H9 (cell line): ENCODE results near the gene PPARG. TPM values are rescaled to one million over a fixed set of nuclear protein-coding genes. Genes with fewer than 3 reads are reported as not detected.

ENCODE experiments used
- DNase-seq: peaks from one replicate; pipeline ENCODE4 v3.0.0-alpha.2; 2017
- H2AFZ ChIP-seq: one replicate; pipeline ENCODE4 v1.6.1; 2013; ENCODE audit warnings: mild to moderate bottlenecking, low read length, control low read depth, moderate library complexity
- H2AK5ac ChIP-seq: 2 replicates; pipeline ENCODE4 v1.6.1; 2013; ENCODE audit warnings: low read length, control low read depth, mixed read lengths; ENCODE audit not compliant: insufficient read length
- H2BK120ac ChIP-seq: one replicate; pipeline ENCODE4 v1.6.1; 2013; ENCODE audit warnings: low read depth, mild to moderate bottlenecking, low read length, control low read depth, inconsistent platforms; ENCODE audit not compliant: poor library complexity, severe bottlenecking
- H2BK12ac ChIP-seq: 2 replicates; pipeline ENCODE4 v1.6.1; 2013; ENCODE audit warnings: low read length, control low read depth, mixed read lengths, low read depth; ENCODE audit not compliant: insufficient read length
- H2BK15ac ChIP-seq: 2 replicates; pipeline ENCODE4 v1.6.1; 2013; ENCODE audit warnings: low read depth, low read length, control low read depth
- H2BK20ac ChIP-seq: one replicate; pipeline ENCODE4 v1.6.1; 2013; ENCODE audit warnings: low read depth, mild to moderate bottlenecking, low read length, control low read depth, inconsistent platforms; ENCODE audit not compliant: poor library complexity, severe bottlenecking
- H2BK5ac ChIP-seq: 2 replicates; pipeline ENCODE4 v1.6.1; 2013; ENCODE audit warnings: low read length, control low read depth, mixed read lengths; ENCODE audit not compliant: insufficient read length
- H3K14ac ChIP-seq: 2 replicates; pipeline ENCODE4 v1.6.1; 2013; ENCODE audit warnings: low read length, control low read depth; ENCODE audit not compliant: insufficient read depth
- H3K18ac ChIP-seq: 2 replicates; pipeline ENCODE4 v1.6.1; 2013; ENCODE audit warnings: low read depth, mild to moderate bottlenecking, mixed read lengths, low read length, control low read depth; ENCODE audit not compliant: insufficient read length
- H3K23ac ChIP-seq: 2 replicates; pipeline ENCODE4 v1.6.1; 2013; ENCODE audit warnings: low read length, control low read depth, mixed read lengths, low read depth; ENCODE audit not compliant: insufficient read length
- H3K23me2 ChIP-seq: 2 replicates; pipeline ENCODE4 v1.6.1; 2013; ENCODE audit warnings: low read depth, mild to moderate bottlenecking, mixed read lengths, low read length, control low read depth; ENCODE audit not compliant: insufficient read length, poor library complexity, severe bottlenecking
- H3K27ac ChIP-seq: 2 replicates; pipeline ENCODE4 v1.5.1; 2013; ENCODE audit warnings: low read length, control low read depth, mixed read lengths, low read depth; ENCODE audit not compliant: insufficient read length
- H3K27me3 ChIP-seq: 2 replicates; pipeline ENCODE4 v1.6.1; 2013; ENCODE audit warnings: low read length, control low read depth, inconsistent platforms; ENCODE audit not compliant: insufficient read depth
- H3K4ac ChIP-seq: 2 replicates; pipeline ENCODE4 v1.6.1; 2013; ENCODE audit warnings: low read depth, mild to moderate bottlenecking, control low read depth, inconsistent platforms, low read length, moderate library complexity
- H3K4me1 ChIP-seq: 2 replicates; pipeline ENCODE4 v1.6.1; 2013; ENCODE audit warnings: low read length, control low read depth, inconsistent platforms; ENCODE audit not compliant: insufficient read depth
- H3K4me2 ChIP-seq: 2 replicates; pipeline ENCODE4 v1.6.1; 2013; ENCODE audit warnings: low read length, control low read depth, mixed read lengths; ENCODE audit not compliant: insufficient read length, insufficient read depth
- H3K56ac ChIP-seq: 2 replicates; pipeline ENCODE4 v1.6.1; 2013; ENCODE audit warnings: low read depth, mild to moderate bottlenecking, mixed read lengths, low read length, control low read depth; ENCODE audit not compliant: insufficient read length
- H3K79me1 ChIP-seq: 2 replicates; pipeline ENCODE4 v1.6.1; 2013; ENCODE audit warnings: low read depth, mild to moderate bottlenecking, moderate library complexity, low read length, control low read depth, inconsistent platforms; ENCODE audit not compliant: insufficient read depth, poor library complexity, severe bottlenecking
- H3K79me2 ChIP-seq: 2 replicates; pipeline ENCODE4 v1.6.1; 2013; ENCODE audit warnings: low read length, control low read depth, inconsistent platforms; ENCODE audit not compliant: insufficient read depth
- H3K9ac ChIP-seq: 2 replicates; pipeline ENCODE4 v1.6.1; 2013; ENCODE audit warnings: low read length, control low read depth, mixed read lengths; ENCODE audit not compliant: insufficient read length; ENCODE audit errors: extremely low read depth
- H3K9me3 ChIP-seq: one replicate; pipeline ENCODE4 v1.6.1; 2013; ENCODE audit warnings: low read depth, low read length, inconsistent platforms; ENCODE audit not compliant: control insufficient read depth
- H3T11ph ChIP-seq: one replicate; pipeline ENCODE4 v1.6.1; 2013; ENCODE audit warnings: mild to moderate bottlenecking, low read length, control low read depth, inconsistent platforms
- H4K20me1 ChIP-seq: one replicate; pipeline ENCODE4 v1.6.1; 2013; ENCODE audit not compliant: control insufficient read depth, insufficient read length, insufficient read depth
- H4K5ac ChIP-seq: 2 replicates; pipeline ENCODE4 v1.6.1; 2013; ENCODE audit warnings: low read depth, mild to moderate bottlenecking, mixed read lengths, low read length, control low read depth; ENCODE audit not compliant: insufficient read length
- H4K8ac ChIP-seq: replicated peaks from 2 replicates; pipeline ENCODE4 v1.6.1; 2013; ENCODE audit warnings: low read length, control low read depth, mixed read lengths, low read depth; ENCODE audit not compliant: insufficient read length
- H4K91ac ChIP-seq: 2 replicates; pipeline ENCODE4 v1.6.1; 2013; ENCODE audit warnings: low read depth, mild to moderate bottlenecking, moderate library complexity, mixed read lengths, low read length, control low read depth; ENCODE audit not compliant: insufficient read length
- H3K27ac Mint-ChIP-seq, 3 experiments: 2 replicates in 2 of 3; 3 replicates in 1 of 3; pipeline ENCODE4 v1.8.0; 2020 to 2021; ENCODE audit warnings: mixed read lengths in 3 of 3, mild to moderate bottlenecking in 1 of 3, moderate library complexity in 1 of 3
- H3K27me3 Mint-ChIP-seq: 2 replicates; pipeline ENCODE4 v1.8.0; 2021; ENCODE audit warnings: low read depth, mild to moderate bottlenecking, moderate library complexity, mixed read lengths
- H3K36me3 Mint-ChIP-seq, 3 experiments: 2 replicates in 2 of 3; 3 replicates in 1 of 3; pipeline ENCODE4 v1.8.0; 2020 to 2021; ENCODE audit warnings: low read depth in 3 of 3, mixed read lengths in 3 of 3; ENCODE audit not compliant: insufficient read depth in 1 of 3
- H3K4me1 Mint-ChIP-seq, 2 experiments: 2 replicates each; pipeline ENCODE4 v1.8.0; 2020; ENCODE audit warnings: mixed read lengths in 2 of 2
- H3K4me3 Mint-ChIP-seq, 2 experiments: 2 replicates in 1 of 2; 3 replicates in 1 of 2; pipeline ENCODE4 v1.8.0; 2020 to 2021; ENCODE audit warnings: mild to moderate bottlenecking in 2 of 2, mixed read lengths in 2 of 2, moderate library complexity in 1 of 2
- H3K9me3 Mint-ChIP-seq, 2 experiments: 2 replicates in 1 of 2; 3 replicates in 1 of 2; pipeline ENCODE4 v1.8.0; 2020; ENCODE audit warnings: mild to moderate bottlenecking in 2 of 2, mixed read lengths in 2 of 2, moderate library complexity in 1 of 2
- WGBS: extraction: QIAGEN DNeasy Blood & Tissue Kit; methylation state at CpG from one replicate; pipeline ENCODE4 v1.1.7; 2013; ENCODE audit warnings: missing lambda C conversion rate, low lambda C conversion rate, mixed read lengths; ENCODE audit not compliant: insufficient read length; ENCODE audit errors: extremely low coverage; 5-methylcytosine and 5-hydroxymethylcytosine counted together
- total RNA-seq: library from RNA; stranded (reverse); gene quantifications from 2 replicates; pipeline ENCODE4 v1.2.1, GENCODE V29; 2021
- TF ChIP-seq, protein P1 (sequence below): fragments of 200-600 bp; sonication (generic); conservative IDR thresholded peaks from 3 replicates; pipeline ENCODE4 v1.8.0; 2021; ENCODE audit warnings: antibody characterized with exemption, mild to moderate bottlenecking

The PPARG gene
- total RNA-seq, 1 experiment from 2014 or later: 0.42 TPM

DNA sequence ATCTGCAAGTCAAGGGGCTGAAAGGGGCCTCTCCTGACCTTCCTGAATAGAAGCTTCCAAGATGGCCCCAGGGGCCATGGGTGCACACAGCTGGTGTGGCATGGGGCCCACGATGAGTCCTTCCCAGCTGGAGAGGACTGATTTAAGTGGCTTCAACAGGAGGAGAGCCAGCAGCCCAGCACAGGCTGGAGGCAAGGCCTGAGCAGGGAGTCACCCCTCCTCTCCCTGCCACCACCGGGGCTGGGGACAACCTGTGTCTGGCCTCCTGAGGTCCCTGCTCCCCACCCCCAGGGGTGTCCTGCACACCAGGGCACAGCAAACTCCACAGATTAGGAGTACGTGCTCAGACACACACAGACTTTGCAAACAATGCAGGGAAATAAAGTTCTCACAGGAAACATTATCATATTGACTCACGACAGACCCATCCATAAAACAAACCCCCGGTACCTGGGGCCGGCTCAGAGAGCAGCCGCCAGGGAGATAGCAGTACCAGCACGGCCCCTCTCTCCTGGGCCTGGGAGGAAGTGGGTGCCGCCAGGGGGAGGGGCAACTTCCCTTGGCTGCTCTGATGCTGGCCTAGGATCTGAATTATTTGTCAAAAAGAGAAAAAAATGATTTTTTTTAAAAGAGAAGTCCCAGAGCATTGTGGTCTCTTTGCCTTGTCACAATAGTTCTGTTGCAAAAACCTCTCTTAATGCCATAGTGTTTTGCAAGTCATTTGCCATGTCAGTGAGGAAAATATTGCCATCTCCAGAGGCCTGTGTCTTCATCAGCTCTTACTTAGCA is 173.5 kb downstream of the PPARG start:
- Mint-ChIP-seq H3K4me1 (peaks cover 0 to 8% of the 10 kb centered on the region in 2 experiments; a peak in 3 of 4 replicates), H3K36me3 (no peaks in the 10 kb centered on the region), H3K4me3 (no peak overlapping the region), H3K9me3 (no peaks in the 10 kb centered on the region; a peak in 1 of 5 replicates), H3K27ac (no peak overlapping the region), H3K27me3 (no peaks in the 10 kb centered on the region; the same call in 1 of the 2 replicates)
- Histone ChIP-seq H3K27me3 (no peaks in the 10 kb centered on the region), H2BK12ac (no peak overlapping the region), H2BK20ac (no peak overlapping the region), H3K4ac (no peak overlapping the region), H2BK120ac (no peak overlapping the region), H3K9ac (no peak overlapping the region), H2BK15ac (no peak overlapping the region), H4K8ac (no peak overlapping the region), H3K9me3 (no peaks in the 10 kb centered on the region), H3K79me2 (no peaks in the 10 kb centered on the region), H4K91ac (no peak overlapping the region), H3K79me1 (no peaks in the 10 kb centered on the region), H4K5ac (no peak overlapping the region), H2AFZ (no peak overlapping the region), H4K20me1 (no peaks in the 10 kb centered on the region), H3K4me2 (no peak overlapping the region), H2AK5ac (no peak overlapping the region), H3T11ph (no peak overlapping the region), H2BK5ac (no peak overlapping the region), H3K27ac (no peak overlapping the region), H3K23me2 (no peaks in the 10 kb centered on the region), H3K23ac (no peak overlapping the region), H3K4me1 (no peaks in the 10 kb centered on the region), H3K56ac (no peak overlapping the region), H3K14ac (no peak overlapping the region; the same call in 1 of the 2 replicates), H3K18ac (no peak overlapping the region)
- no peak for DNase-seq
- TF ChIP-seq, protein P1, sequence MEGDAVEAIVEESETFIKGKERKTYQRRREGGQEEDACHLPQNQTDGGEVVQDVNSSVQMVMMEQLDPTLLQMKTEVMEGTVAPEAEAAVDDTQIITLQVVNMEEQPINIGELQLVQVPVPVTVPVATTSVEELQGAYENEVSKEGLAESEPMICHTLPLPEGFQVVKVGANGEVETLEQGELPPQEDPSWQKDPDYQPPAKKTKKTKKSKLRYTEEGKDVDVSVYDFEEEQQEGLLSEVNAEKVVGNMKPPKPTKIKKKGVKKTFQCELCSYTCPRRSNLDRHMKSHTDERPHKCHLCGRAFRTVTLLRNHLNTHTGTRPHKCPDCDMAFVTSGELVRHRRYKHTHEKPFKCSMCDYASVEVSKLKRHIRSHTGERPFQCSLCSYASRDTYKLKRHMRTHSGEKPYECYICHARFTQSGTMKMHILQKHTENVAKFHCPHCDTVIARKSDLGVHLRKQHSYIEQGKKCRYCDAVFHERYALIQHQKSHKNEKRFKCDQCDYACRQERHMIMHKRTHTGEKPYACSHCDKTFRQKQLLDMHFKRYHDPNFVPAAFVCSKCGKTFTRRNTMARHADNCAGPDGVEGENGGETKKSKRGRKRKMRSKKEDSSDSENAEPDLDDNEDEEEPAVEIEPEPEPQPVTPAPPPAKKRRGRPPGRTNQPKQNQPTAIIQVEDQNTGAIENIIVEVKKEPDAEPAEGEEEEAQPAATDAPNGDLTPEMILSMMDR: no peak
- no CpG with 5 or more reads among the region's 9 CpGs for WGBS
